Activated CD8-positive, alpha-beta T cell treated with anti-CD3 and anti-CD28 coated beads for 36 hours (primary cell): ENCODE results near the gene ZDHHC12. TPM values are rescaled to one million over a fixed set of nuclear protein-coding genes. Genes with fewer than 3 reads are reported as not detected.

Experiments used
- ATAC-seq: fragments of 200-7000 bp; cut with Tn5 transposase; one replicate; pipeline ENCODE4 v1.10.0; 2021; ENCODE audit warnings: mild to moderate bottlenecking, moderate library complexity
- CTCF ChIA-PET: fragments of 350-600 bp; sonication (Branson Sonifier 250); formaldehyde crosslinking; loops from one replicate; lab custom pipeline; 2021; ENCODE audit warnings: antibody characterized with exemption; lab: Charles Lee
- POLR2A ChIA-PET: fragments of 350-600 bp; sonication (Branson Sonifier 250); formaldehyde crosslinking; loops from one replicate; lab custom pipeline; 2021; ENCODE audit warnings: antibody characterized with exemption; lab: Charles Lee
- DNase-seq: peaks from one replicate; pipeline ENCODE4 v3.0.0-alpha.2; 2020
- H3K27ac Mint-ChIP-seq: one replicate; pipeline ENCODE4 v1.8.0; 2021; ENCODE audit warnings: mild to moderate bottlenecking, mixed read lengths
- H3K27me3 Mint-ChIP-seq: one replicate; pipeline ENCODE4 v1.8.0; 2021; ENCODE audit warnings: mixed read lengths
- H3K36me3 Mint-ChIP-seq: one replicate; pipeline ENCODE4 v1.8.0; 2021; ENCODE audit warnings: low read depth, mixed read lengths
- H3K4me1 Mint-ChIP-seq: one replicate; pipeline ENCODE4 v1.8.0; 2021; ENCODE audit warnings: low read depth, mixed read lengths
- H3K4me3 Mint-ChIP-seq: one replicate; pipeline ENCODE4 v1.8.0; 2021; ENCODE audit warnings: mild to moderate bottlenecking, moderate library complexity, mixed read lengths
- H3K9me3 Mint-ChIP-seq: one replicate; pipeline ENCODE4 v1.8.0; 2021; ENCODE audit warnings: mixed read lengths
- intact Hi-C: fragments of 100-400 bp; cut with micrococcal nuclease; formaldehyde crosslinking; loops from one replicate; pipeline ENCODE4 v1.10.0; 2022
- total RNA-seq, 2 experiments: library from RNA; stranded (reverse); gene quantifications; one replicate each; pipeline ENCODE4 v1.2.3, GENCODE V29; 2021
- TF ChIP-seq, protein P1 (sequence below): fragments of 200-600 bp; IDR thresholded peaks from one replicate; pipeline ENCODE4 v1.8.0; 2022; ENCODE audit warnings: antibody characterized with exemption, mild to moderate bottlenecking

The ZDHHC12 gene
- total RNA-seq, 2 experiments from 2014 or later: 44.9 to 48.7 TPM

DNA sequence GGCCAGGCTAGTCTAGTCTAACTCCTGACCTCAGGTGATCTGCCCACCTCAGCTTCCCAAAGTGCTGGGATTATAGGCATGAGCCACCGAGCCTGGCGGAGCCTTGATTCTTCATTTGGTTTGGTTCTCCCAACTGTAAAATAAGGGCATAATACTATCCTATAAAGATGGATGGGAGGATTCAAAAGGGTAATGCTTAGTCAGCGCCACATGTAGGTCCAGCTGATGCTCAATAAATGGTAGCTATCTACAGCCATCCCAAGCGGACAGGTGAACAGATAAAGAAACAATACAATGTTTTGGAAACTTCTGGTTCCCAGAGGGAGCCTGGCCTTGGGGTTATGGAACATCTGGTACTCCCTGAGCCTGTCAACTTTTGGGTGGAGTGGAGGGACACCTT lies 48.5 kb downstream of the ZDHHC12 start:
- no peaks in the 10 kb centered on the region for H3K9me3 Mint-ChIP-seq
- CTCF ChIA-PET: interaction anchor here (0.9 to 1.1 kb wide), 2 partner anchors 21 to 26 kb away, joined by 3 read pairs; partner anchors contain the start of gene PKN3
- H3K4me1 Mint-ChIP-seq: no peaks in the 10 kb centered on the region
- intact Hi-C loops: no loop called here
- ATAC-seq (no peak), DNase-seq (no peak)
- no peak overlapping the region for H3K4me3 Mint-ChIP-seq
- POLR2A ChIA-PET: interaction anchor here (0.7 to 2.8 kb wide), 3 partner anchors 9 to 119 kb away, joined by 3 to 14 read pairs (median 3); no protein-coding TSS in a partner anchor
- H3K27me3 Mint-ChIP-seq: no peaks in the 10 kb centered on the region
- peaks cover 2% of the 10 kb centered on the region for H3K36me3 Mint-ChIP-seq
- H3K27ac Mint-ChIP-seq: no peak overlapping the region
- TF ChIP-seq, protein P1, sequence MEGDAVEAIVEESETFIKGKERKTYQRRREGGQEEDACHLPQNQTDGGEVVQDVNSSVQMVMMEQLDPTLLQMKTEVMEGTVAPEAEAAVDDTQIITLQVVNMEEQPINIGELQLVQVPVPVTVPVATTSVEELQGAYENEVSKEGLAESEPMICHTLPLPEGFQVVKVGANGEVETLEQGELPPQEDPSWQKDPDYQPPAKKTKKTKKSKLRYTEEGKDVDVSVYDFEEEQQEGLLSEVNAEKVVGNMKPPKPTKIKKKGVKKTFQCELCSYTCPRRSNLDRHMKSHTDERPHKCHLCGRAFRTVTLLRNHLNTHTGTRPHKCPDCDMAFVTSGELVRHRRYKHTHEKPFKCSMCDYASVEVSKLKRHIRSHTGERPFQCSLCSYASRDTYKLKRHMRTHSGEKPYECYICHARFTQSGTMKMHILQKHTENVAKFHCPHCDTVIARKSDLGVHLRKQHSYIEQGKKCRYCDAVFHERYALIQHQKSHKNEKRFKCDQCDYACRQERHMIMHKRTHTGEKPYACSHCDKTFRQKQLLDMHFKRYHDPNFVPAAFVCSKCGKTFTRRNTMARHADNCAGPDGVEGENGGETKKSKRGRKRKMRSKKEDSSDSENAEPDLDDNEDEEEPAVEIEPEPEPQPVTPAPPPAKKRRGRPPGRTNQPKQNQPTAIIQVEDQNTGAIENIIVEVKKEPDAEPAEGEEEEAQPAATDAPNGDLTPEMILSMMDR: no peak

Other genes with a start within 250 kb of the ZDHHC12 start
- 10 to 100 TPM; 46.8 to 48.2 TPM for gene GLE1, start 219.4 kb downstream of the ZDHHC12 start, total RNA-seq
- 100 to 1,000 TPM; 178 to 183 TPM for gene SPTAN1, start 171.5 kb downstream of the ZDHHC12 start, total RNA-seq
- gene DYNC2I2, start 67.3 kb downstream of the ZDHHC12 start, total RNA-seq: 10 to 100 TPM; 24.3 to 25.6 TPM
- gene SET, start 34.9 kb downstream of the ZDHHC12 start, total RNA-seq: 100 to 1,000 TPM; 749 to 755 TPM
- 10 to 100 TPM in 1 of 2 experiments, 1 to 10 TPM in 1; 9.3 to 10.7 TPM for gene PKN3, start 21.6 kb downstream of the ZDHHC12 start, total RNA-seq
- gene ZER1, start 47.8 kb upstream of the ZDHHC12 start, total RNA-seq: 10 to 100 TPM; 14.9 to 17.8 TPM
- gene TBC1D13, start 63.1 kb upstream of the ZDHHC12 start, total RNA-seq: 10 to 100 TPM; 11.7 to 12.5 TPM
- 10 to 100 TPM; 21.8 to 23.9 TPM for gene ENDOG, start 94.4 kb upstream of the ZDHHC12 start, total RNA-seq
- gene SPOUT1, start 105.7 kb upstream of the ZDHHC12 start, total RNA-seq: 10 to 100 TPM; 85.9 to 91.2 TPM
- 10 to 100 TPM; 17.0 to 18.6 TPM for gene KYAT1, start 157.8 kb upstream of the ZDHHC12 start, total RNA-seq
- 10 to 100 TPM; 15.1 to 16.2 TPM for gene LRRC8A, start 158.0 kb upstream of the ZDHHC12 start, total RNA-seq
- 1 to 10 TPM in 1 of 2 experiments, under 1 TPM in 1; 0.61 to 1.5 TPM for gene PHYHD1, start 196.9 kb upstream of the ZDHHC12 start, total RNA-seq
- gene DOLK, start 223.5 kb upstream of the ZDHHC12 start, total RNA-seq: 1 to 10 TPM; 5.7 TPM
- gene NUP188, start 223.6 kb upstream of the ZDHHC12 start, total RNA-seq: 100 to 1,000 TPM in 1 of 2 experiments, 10 to 100 TPM in 1; 96.2 to 110 TPM